CD4-positive, alpha-beta T cell treated with Interleukin-12 subunit alpha and Interleukin-12 subunit beta, for 1 hour (primary cell): ENCODE measurements around the gene PRR23C.

ENCODE experiments used
- DNase-seq: peaks from one replicate; pipeline ENCODE4 v3.0.0-alpha.2; 2020

PRR23C gene

GRCh38 chr3:138995706-138996105, 49.0 kb downstream of the PRR23C start:
- DNase-seq: no peak
